HG03575 (cell line): ENCODE results near the gene IP6K1.

Experiments
- ATAC-seq: cut with Tn5 transposase; IDR thresholded peaks from one replicate; pipeline ENCODE4 v1.9.1; 2021; ENCODE audit not compliant: unreplicated experiment, insufficient number of reproducible peaks, low FRiP score; ENCODE audit errors: extremely low read depth

The IP6K1 gene

DNA sequence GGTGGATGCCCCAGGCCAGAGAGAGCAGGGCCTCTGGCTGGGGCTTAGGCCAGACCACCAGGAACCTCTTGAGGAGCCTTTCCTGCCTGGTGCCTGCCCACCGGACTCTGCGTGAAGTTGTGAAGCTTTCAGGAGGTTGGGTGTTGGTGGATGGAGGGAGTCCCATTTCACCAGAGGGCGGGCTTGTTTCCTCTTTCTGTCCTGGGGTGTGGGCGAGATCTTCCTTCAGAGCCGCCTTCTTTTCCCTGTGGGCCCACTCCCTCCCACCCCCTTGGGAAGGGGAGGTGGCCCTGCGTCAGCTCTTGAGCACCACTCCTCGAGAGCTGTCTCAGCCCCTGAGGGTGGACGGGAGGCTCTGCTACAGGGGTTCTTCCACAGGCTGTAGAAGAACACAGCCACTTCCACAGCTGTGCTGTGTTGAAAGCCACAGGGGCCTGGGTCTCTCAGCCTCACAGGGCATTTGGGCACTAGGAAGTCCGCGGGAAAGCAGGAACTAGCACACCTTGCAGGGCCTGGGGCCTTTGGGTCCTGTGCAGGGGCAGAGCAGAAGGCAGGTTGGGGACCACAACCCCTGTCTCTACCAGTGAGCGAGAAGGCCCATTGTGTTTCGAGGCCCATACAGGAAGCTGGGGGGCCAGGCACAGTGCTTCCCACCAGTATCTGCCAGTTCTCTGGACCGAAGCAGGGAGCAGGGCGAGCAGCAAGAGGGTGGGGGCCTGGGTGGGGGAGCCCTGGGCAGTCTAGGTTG is 69.0 kb downstream of the IP6K1 start:
- no peak for ATAC-seq

- ATAC-seq = no peak
Measured at GRCh38 chr3:49716691-49717210, 69.6 kb downstream of the IP6K1 start.

DNA sequence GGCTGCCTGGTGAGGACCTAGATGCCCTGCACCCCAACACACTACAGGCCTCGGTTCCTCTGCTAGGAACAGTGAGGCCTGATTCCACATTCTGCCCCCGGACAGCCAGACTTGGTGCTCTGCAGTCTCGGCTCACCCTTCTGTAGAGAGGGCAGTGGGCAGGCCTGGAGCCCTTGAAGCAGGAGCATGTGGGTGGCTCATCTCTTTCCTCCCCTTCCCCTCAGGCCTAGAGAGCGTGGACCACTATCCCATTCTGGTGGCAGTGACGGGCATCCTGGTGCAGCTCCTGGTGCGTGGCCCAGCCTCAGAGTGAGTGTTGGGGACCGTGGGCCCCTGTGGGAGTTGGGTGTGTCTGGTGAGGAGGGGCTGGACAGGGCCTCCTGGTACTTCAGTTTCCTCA is 70.2 kb downstream of the IP6K1 start:
- no peak for ATAC-seq

DNA sequence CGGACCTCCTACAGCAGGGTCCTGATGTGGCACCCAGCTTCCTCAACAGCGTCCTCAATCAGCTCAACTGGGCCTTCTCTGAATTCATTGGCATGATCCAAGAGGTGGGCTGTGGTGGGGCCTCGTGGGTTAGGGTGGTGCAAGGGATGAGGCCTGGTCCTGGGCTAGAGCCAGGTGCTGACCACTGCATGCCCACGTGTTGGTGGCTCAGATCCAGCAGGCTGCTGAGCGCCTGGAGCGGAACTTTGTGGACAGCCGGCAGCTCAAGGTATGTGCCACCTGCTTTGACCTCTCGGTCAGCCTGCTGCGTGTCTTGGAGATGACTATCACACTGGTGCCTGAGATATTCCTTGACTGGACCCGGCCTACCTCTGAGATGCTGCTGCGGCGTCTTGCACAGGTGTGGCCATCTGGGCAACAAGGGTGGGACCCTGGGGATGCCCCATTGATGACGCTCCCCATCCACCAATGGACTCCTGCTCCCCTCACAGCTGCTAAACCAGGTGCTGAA is 70.7 kb downstream of the IP6K1 start:
- ATAC-seq = no peak

- ATAC-seq = no peak
Measured at GRCh38 chr3:49714728-49715550, 71.4 kb downstream of the IP6K1 start.

DNA sequence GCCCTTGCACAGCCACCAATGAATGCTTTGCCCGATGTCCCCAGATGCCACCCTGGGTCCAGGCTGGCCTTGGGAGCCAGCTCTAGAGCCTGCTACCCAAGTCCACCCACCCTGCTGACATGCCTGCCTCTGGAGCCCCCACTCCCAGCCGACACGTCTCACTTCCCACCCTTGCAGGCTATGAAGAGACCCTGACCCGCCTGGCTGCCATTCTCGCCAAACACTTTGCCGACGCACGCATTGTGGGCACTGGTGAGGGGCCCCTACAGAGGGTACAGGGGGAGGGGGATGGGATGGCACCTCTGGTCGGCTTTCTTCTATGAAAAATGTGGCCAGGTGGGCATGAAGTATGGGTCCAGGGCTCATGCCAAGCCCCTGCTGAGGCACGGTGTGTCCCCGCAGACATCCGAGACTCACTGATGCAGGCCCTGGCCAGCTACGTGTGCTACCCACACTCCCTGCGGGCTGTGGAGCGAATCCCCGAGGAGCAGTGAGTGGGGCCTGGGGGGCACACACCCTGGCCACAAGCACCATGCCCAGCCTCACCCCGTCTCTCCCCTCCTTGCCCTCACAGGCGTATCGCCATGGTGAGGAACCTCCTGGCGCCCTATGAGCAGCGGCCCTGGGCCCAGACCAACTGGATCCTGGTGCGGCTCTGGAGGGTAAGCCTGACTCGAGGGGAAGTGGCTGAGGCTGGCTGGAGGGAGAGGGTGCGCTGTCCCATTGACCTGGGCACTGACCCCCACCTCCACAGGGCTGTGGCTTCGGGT is 72.8 kb downstream of the IP6K1 start:
- ATAC-seq = no peak

DNA sequence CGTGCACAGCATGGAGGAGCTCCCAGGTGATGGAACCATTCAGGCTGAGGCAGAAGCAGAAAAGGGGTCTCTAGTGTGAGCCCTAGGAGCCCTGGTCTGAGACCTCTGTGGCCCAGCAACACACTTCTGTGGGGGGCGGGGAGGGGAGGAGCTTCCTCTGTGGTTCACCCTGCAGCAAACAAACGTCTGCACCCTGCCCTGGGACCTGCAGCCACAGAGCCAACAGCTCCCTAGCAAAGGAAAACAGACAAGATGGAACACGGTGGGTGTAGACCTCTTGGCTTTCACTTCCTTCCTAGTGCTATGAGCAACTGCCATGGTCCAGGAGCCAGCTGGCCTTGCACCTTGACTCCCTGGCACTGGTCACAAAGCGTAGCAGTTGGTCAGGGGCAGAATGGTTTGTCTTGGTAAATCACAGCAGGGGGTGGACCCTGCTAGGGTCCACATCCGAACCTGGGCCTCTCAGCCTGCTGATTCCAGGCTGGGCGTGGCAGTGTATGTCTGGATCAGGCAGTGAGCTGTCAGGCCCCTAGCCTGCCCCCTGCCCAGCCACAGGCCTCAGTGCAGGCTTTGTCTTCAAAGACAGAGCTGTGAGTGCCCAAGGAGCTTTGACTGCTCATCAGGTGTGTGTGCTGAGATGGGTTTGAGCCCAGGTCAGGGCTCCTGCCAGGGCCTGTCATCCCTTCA is 73.6 kb downstream of the IP6K1 start:
- no peak for ATAC-seq

- no peak for ATAC-seq
Measured at GRCh38 chr3:49712166-49712565, 74.2 kb downstream of the IP6K1 start.

DNA sequence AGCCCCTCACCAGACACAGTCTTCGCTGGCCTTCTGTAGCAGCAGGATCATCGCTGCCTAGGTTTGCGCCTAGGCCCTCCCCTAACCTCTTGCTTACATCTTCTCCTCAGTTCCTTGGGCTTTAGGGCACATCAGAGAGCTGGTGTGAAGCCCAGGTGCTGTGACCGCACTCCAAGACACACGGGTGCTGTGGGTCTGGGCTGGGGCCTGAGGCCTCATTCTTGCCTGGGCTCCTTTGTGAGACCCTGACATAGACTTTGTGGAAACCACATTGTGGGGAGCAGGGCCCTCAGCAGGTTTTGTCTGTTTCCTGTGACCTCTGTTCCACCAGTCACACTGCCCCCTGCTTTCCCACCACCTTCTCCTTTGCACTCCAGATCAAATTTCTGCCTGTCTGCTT is 74.9 kb downstream of the IP6K1 start:
- ATAC-seq = no peak

DNA sequence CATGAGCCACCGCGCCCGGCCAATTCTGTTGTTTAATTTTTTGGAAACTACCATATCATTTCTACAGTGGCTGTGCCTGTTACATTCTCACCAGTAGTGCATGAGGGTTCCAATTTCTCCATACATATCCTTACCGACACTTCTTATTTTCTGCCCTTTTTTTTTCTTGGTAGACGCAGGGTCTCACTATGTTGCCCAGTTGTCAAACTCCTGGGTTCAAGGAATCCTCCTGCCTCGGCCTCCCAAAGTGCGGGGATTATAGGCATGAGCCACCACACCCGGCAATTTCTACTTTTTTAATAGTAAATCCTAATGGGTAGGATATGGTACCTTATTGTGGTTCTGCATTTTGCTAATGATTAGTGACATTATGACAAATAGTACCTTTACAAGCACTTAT is 76.5 kb downstream of the IP6K1 start:
- ATAC-seq = no peak

DNA sequence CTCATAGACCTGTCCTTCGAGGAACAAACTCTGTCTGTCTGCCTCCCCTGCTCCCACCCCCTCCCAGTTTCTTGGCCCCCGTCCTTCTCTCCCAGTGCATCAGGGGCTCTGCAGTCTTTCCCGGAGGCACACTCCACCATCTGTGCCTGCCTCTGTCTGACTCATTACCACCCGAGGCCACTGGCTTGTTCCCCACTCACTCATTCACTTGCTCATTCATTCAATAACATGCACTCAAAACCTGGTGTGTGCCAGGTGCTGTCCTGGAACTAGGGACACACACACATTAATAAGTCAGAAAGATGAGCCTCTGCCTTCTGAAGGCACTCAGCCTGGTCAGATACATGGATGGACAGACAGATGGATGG is 79.2 kb downstream of the IP6K1 start:
- no peak for ATAC-seq

DNA sequence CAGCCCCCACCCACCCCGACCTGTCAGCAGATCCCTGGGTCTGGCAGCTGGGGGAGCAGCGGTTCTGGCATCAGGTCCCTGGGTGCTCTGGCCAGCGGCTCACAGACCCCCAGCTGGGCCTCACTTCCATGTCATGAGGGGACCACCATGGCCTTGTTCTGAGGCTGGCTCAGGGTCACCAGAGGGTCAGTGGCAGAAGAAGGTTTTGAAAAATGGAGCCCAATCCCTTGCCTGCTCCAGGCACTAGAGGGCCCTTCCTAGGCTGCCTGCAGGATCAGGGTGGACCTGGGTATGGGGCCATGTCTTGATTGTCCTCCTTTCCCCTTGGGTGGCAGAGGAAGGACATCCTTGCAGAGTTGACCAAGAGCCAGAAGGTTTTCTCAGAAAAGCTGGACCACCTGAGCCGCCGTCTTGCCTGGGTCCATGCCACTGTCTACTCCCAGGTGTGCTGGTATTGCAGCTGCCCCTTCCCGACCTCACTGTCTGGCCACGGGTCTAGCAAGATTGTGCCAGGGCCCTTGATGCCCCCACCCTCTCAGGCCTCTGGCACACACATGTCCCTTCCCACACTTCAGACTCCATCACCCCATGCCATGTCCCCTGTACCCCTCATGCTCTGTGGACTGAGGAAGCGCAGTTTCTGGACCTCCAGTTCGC is 79.8 kb downstream of the IP6K1 start:
- no peak for ATAC-seq

DNA sequence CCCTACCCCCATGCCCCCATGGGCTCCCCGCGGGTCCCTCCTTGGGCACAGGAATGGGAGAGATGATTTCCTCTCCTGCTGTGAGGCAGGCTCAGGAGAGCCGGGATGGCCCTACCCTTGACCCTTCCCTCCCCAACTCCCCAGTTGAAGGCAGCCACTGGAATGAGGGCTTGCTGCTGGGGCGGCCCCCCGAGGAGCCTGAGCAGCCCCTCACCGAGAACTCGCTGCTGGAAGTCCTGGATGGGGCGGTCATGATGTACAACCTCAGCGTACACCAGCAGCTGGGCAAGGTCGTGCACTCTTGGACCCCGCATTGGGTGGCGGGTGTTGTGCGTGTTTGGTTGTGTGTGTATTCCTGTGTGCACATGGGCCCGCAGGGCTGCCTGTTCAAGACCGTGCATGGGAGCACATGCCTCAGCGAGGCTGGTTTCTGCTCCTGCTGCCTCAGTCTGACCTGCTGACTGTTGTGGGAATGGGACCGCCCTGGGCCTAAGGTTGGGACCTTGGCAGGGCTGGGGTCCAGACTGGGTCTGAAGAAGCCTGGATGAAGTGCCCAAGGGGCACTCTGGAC is 80.9 kb downstream of the IP6K1 start:
- no peak for ATAC-seq

DNA sequence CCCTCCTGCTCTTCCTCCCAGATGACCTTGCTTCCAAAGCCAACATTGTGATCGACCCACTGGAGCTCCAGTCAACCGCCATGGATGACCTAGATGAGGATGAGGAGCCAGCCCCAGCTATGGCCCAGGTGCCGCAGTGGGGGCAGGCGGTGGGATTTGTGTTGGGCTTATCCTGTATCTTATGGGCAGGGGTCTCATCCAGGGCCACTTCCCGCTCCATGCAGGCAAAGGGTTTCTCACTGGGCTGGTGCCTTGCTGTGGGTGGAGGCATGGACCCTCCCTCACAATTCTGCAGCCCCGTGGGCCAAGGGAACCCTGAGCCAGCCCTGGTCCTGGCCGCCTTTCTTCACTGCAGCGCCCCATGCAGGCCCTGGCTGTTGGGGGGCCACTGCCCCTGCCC is 81.7 kb downstream of the IP6K1 start:
- no peak for ATAC-seq

GRCh38 chr3:49703956-49704355 is 82.4 kb downstream of the IP6K1 start:
- ATAC-seq = no peak

DNA sequence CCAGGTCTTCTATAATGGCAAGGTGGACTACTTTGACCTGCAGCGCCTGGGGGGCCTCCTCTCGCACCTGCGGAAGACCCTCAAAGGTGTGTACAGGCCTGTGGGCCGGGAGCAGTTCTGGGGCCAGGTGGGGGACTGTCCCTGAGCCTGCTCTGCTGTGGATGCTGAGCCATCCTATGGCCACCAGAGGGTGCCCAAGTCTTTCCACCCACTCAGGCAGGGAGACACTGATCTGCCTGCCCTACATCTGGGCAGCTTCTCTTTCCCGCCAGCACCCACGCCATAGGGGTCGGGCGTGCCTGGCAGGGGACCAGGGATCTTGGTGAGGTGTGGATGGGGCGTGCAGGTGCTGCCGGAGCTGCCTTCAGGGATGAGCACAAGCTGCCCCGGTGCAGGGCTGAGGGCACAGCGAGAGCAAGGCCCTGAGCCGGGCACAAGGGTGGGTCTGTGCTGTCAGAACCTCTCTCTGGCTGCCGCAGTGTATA is 82.9 kb downstream of the IP6K1 start:
- no peak for ATAC-seq

- ATAC-seq = no peak
Measured at GRCh38 chr3:49702672-49703071, 83.7 kb downstream of the IP6K1 start.
